GM10847 (cell line): ENCODE measurements around the gene PDE4D.

Experiments
- POLR2A ChIP-seq: IDR thresholded peaks from 2 replicates; pipeline ENCODE4 v1.6.1; 2011; ENCODE audit not compliant: insufficient read length; ENCODE audit errors: extremely low read depth

PDE4D gene

DNA sequence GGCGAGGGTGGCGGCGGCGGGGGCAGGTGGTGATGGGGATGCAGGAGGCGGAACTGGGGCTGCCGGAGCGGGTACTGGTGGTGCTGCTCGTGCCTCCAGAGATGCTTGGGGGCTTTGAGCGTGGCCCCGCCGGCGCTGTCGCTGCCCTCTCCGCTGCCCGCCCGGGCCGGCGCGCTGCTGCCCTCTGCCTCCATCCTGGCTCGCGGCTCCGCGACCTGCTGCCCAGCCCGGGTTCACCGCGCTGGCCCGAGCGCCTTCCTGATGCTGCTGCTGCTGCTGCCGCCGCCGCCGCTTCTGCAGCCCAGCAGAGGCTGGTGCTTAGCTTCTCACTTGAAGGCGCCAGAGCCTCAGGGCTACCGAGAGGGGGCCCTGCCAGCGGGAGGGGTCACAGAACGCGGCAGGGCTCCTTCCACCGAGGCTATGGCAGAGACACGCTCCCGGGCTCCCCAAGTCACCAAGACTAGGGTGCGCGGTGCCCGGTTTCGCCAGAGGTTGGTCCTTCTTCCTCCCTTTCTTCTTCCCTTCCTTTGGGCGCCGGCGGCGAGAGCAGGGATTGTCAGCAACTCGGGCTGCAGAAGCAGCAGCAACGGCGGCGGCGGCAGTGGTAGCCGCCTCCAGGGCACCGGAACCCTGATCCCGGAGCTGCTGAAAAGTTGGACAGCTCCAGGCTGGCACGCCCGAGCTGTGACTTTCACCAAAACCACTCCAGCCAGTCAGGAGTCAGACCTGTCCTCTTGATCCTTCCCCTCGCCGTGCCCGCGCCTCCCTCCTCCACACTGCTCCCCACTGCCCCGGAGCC is at the start of gene PDE4D:
Gene PDE4D (minus strand): TSS at position 298 of the 799 bp plus-strand sequence.
- TF ChIP-seq POLR2A: no peak

DNA sequence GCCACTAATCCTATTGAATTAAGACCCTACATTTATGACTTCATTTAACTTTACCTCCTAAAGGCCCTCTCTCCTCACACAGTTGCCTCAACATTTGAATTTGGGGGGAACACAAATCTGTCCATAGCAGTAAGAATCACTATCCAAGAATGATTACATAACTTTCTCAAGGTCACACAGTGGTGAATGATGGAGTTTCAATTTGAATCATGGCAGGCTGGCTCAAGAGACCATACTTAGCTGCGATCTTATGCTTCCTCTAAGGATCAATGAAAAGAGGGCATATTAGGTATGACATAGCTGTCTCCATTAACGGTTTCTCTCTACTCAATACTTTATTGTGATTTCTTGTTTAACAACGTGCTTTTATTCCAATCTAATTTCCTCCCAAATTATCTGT is 44.1 kb upstream of the PDE4D start:
- TF ChIP-seq POLR2A: no peak

DNA sequence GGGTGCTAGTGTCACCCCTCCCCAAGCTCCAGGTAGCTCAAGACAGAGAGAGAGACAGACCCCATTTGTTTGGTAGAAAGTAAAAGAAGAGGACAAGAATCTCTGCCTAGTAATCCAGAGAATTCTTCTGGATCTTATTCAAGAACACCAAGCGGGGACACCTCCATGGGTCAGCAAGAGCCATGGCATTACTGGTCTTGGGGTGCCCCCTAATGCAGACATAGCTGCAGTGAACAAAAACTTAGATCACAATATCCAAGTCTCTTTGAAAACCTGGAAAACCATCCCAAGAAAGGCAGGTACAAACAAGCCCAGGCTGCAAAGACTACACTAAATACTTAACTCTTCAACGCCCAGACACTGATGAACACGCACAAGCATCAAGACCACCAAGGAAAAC is 29.9 kb upstream of the PDE4D start:
- no peak for TF ChIP-seq POLR2A

DNA sequence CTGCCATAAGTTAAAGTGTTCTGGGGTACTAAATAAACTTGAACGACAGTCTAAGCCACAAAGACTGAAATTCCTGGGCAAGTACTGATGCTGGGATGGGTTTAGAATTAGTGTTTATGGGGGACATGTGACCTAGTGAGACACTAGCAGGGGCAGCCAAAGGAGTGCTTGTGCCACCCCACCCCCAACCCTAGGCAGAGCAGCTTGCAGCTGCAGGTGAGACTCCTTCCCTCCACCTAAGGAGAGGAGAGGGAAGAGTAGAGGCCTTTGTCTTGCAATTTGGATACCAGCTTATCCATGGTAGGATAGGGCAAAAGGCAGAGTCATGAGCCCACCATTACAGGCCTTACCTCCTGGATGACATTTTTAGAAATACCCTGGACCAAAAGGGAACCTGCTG is 28.7 kb upstream of the PDE4D start:
- TF ChIP-seq POLR2A: no peak

DNA sequence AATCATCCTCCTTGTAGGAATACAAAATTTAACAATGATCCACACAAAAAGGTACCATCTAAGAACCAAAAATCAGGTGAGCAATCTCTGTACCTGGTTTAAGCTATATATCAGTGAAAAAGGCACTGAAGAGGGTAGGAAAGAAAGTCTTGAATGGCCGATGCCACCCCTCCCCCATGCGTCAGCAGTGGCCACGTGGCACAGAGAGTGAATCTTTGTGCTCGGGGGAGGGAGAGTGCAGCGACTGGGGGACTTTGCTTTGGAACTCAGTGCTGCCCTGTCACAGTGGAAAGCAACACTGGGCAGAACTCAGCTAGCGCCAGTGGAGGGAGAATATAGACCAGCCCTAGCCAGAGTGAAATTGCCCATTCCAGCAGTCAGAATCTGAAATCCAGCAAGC is 28.3 kb upstream of the PDE4D start:
- no peak for TF ChIP-seq POLR2A

DNA sequence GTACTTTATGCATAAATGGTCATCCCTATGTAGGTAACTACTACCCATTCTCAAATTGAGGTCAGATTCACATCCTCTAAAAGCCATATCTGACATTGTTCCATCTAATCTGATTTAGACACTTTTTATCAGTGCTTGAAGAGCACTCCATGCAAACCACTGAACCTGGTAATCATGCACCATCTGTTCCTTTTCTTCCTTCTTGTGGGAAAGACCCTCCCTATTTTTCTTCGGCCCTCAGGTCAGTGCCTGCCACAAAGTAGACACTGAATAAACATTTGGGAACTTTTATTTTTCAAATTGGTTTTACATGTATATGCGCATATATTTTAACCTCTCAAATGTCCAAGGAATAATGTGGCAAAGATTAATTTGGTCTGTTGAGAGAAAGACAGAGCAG is 26.0 kb upstream of the PDE4D start:
- no peak for TF ChIP-seq POLR2A

DNA sequence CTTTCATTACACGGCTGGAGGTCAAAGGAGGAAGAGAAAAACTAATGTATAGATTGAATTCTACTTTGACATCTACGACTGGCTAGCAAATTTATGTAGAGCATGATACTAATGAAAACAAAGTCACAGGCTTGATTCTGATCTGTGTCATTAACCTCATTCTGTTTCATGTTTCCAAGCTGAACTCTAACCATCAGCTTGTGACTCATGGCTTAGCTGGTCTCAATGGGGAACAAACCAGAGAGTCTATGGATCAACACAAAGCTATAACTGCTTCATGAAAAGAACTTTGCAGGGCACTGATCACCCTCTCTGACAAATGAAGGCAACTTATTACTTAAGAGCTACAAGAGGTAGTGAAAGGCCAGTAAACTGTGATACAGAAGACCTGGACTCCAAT is 23.6 kb upstream of the PDE4D start:
- no peak for TF ChIP-seq POLR2A

DNA sequence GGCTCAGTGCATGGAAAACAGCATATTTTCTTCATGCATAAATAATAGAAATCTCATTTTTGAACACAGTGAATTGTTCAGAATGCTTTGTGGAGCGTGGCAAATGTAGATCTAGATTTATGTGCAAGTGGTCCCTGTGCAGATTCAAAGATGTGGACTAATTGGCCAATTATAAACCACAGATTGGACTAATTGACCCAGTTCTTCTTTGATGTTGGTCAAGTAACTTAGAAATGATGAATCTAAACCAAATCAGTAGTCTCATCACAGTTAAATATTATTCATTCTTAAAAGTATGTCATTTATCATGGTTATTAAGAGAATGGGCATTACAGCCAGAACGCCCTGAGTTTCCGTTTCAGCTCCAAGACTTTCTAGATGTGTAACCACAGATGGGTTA is 11.7 kb upstream of the PDE4D start:
- no peak for TF ChIP-seq POLR2A

DNA sequence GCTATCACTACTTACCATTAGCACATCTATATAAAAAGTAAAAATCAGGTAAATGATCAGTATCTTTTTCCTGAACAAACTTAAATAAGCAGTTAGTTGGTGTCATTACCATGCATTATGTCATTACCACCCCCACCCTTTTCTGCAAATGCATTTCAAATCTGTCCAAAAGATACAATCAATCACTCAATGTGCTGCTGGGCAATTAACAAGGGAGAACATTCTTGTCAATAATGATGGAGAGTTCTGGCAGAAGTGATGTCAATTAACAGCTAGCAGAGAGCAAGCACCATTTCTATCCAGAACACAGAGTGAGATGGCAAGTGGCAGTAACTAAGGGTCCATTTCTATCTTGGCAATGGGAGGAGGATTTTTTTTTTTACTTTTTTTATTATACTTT is 3.5 kb upstream of the PDE4D start:
- TF ChIP-seq POLR2A: no peak

DNA sequence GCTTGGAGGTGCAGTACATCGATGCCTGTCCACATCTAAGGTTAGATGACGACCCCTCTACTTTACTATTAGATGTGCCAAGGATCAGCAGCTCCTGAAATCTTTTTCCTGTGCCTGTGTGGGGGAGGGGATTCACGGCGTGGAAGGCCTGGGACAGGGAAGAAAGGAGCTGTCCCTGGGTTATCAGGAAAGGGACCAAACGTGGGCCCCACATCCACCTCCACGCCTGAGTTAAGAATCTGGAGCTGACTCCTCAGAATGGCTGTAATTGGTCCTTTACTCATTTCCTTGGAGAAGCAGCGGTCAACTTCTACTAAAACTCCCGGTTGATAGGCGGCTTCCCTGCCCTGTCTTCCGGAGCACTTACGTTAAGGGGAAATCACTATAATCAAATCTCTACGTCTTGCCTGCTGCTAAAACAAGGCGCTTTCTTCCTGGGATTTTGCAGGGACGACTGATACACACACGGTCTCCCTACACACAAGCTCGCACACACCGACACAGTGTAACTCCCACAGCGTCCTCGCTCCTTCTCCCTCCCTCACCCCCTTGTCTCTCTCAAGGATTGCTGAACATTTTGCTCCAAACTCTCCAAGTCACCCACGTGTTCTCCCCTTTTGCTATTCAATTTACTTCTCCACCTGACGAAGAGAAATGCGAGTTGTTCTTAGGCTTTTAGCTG is 1.4 kb downstream of the PDE4D start:
- no peak for TF ChIP-seq POLR2A

DNA sequence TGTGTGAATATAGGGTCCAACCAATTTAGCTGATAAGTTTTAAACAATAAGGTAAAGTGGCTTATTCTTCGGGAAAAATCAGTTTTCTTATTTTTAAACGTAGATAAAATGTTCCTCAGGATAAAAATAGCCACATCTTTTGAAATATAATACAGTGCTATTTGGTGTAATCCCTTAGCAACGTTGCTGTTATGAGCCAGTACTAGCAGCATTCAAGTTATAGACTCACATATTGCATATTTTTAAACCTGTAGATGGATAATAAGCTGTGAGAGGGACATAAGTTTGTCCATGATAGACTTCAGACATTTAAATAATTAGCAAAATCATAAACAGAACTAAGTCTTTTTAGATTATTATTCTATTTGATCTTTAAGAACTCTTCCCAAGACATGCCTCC is 6.3 kb downstream of the PDE4D start:
- TF ChIP-seq POLR2A: no peak

DNA sequence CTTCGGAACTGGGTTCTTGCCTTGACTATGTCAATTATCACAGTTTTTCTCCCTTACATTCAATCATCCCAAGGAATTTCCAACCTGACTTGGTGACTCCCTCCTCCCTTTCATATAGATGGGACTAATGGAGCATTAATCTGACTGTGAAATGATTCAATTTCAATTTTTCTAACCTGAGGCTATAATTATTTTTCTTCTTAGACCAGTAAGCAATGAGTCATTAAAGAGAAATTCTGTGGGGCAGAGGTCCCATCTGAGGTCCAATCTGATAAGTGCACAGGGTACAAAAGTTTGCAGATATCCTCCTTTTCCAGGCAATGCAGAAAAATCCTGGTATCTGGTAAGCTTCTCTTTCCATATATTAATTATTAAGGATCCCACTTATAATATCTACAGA is 18.9 kb downstream of the PDE4D start:
- no peak for TF ChIP-seq POLR2A

DNA sequence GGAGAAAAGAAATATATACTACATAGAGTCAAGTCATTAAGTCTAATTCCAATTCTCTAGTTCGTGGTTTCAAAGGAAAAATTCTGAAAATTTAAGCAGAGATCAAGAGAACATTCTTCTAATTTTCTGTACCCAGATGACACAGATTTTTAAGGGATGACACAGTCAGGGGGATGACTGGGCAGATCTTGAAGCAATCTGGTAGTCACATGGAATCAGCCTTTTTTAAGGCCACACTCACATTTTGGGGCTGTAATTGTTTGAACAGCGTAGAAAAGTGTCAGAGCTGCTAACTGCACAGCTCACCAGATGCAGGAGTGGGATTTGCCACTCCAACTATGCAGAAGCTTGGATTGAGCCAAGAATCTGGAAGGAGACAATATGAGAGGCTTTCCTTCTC is 20.4 kb downstream of the PDE4D start:
- no peak for TF ChIP-seq POLR2A

DNA sequence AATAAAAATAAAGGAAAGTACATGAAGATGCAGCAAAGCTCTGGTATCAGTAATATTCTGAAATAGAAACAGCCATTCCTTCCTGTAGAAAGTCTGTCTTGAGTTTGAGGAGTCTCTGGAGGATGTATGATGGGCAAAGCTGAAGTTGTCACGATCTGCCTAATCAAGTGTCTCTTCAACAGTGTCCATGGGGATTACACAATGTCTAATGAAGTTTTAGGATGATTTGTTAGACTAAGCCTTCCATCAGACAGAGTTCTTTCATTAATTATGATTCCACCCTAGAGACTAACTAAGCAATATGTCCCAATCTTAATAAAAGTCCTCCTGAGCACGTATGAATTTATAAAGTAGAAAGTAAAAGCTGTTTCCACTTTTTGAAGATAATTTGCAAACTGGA is 26.9 kb downstream of the PDE4D start:
- TF ChIP-seq POLR2A: no peak

DNA sequence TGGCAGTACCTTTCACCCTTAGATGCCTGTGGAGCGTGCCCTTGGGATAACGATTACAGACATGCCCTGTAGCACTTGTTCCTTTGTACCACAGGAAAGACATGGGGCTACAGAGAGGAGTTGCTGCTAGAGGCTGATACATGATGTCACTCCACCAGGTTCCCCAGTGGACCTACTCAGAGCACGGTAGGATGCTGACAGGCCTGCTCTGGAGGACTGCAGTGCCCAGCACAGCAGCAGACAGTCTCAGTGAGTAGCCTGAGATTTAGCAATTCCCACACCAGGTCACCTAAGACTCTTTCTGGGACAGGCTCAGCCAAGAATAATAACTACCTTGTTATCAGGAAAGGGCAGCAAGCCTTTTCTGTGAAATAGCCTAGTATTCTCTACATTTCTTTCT is 28.8 kb downstream of the PDE4D start:
- no peak for TF ChIP-seq POLR2A

DNA sequence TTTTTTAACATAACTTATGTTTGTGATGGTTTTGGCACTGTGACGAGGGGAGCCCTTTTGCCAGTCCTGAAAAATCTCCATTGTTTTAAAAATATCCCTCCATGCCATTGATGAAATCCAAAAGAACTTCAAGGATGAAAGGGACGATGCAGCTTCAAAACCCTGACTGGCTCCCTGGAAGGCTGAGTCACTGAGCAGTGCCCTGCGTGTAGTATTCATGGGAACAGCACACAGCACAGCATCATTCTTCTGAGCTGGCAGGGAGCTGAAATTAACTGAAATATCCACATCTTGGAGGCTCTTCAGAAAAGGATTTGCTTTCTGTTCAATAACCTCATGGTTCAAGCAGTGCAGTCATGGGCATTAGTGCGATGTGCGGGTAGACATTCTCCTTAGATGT is 29.7 kb downstream of the PDE4D start:
- no peak for TF ChIP-seq POLR2A

DNA sequence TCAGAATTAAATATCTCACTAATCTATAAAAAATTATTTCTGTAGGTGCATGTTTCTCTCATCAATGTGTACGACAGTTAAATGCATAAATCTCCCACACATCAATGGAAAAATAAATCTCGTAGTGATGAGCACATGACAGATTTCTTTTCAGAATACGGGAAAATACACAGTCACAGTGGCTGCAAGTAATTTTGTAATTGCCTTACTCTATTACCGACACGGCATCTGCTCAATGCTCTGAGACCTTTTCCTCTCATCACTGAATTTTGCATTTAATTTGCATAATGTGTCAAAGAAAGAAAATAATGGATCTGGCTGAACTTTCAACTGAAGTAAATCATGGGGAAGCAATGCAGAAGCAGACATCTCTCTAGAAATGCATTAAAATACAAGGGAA is 37.2 kb downstream of the PDE4D start:
- TF ChIP-seq POLR2A: no peak
